AG09309 (cell line): ENCODE measurements around the gene NEUROD2.
A peak's percentile ranks its signal among the peaks of the same experiment; 100 is the strongest.

ENCODE experiments used
- DNase-seq: peaks from one replicate; pipeline ENCODE4 v3.0.0-alpha.2; 2010; ENCODE audit warnings: low read depth
- H3K4me3 ChIP-seq: 2 replicates; pipeline ENCODE4 v1.5.1; 2011; ENCODE audit warnings: mild to moderate bottlenecking, low read depth, low read length, moderate library complexity; ENCODE audit not compliant: control insufficient read depth
- TF ChIP-seq, protein P1 (sequence below): IDR thresholded peaks from 2 replicates; pipeline ENCODE4 v1.5.1; 2011; ENCODE audit warnings: mild to moderate bottlenecking, low read depth, low read length, inconsistent platforms; ENCODE audit not compliant: insufficient read depth, control insufficient read depth; ENCODE audit errors: missing control alignments

Gene NEUROD2

DNA sequence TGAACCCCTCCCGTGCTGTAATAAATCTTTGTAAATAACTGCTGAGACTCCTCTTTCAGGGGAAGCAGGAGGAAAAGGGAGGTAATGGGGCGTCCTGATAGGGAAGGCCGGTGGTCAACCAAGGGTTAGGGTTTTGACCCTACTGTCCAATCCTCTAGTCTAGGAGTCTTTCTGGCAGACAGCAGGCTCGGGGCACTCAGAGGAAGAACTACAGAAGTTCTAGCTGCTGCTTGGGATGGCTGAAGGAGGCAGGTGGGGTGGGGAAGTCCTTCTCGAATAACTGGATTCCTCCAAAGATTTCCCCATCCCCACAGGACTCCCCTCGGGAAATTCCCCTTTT, 28.8 kb upstream of the NEUROD2 start:
- peak overlapping the region; percentile 98 for H3K4me3 ChIP-seq
- TF ChIP-seq, protein P1, sequence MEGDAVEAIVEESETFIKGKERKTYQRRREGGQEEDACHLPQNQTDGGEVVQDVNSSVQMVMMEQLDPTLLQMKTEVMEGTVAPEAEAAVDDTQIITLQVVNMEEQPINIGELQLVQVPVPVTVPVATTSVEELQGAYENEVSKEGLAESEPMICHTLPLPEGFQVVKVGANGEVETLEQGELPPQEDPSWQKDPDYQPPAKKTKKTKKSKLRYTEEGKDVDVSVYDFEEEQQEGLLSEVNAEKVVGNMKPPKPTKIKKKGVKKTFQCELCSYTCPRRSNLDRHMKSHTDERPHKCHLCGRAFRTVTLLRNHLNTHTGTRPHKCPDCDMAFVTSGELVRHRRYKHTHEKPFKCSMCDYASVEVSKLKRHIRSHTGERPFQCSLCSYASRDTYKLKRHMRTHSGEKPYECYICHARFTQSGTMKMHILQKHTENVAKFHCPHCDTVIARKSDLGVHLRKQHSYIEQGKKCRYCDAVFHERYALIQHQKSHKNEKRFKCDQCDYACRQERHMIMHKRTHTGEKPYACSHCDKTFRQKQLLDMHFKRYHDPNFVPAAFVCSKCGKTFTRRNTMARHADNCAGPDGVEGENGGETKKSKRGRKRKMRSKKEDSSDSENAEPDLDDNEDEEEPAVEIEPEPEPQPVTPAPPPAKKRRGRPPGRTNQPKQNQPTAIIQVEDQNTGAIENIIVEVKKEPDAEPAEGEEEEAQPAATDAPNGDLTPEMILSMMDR = no peak
- no peak for DNase-seq

DNA sequence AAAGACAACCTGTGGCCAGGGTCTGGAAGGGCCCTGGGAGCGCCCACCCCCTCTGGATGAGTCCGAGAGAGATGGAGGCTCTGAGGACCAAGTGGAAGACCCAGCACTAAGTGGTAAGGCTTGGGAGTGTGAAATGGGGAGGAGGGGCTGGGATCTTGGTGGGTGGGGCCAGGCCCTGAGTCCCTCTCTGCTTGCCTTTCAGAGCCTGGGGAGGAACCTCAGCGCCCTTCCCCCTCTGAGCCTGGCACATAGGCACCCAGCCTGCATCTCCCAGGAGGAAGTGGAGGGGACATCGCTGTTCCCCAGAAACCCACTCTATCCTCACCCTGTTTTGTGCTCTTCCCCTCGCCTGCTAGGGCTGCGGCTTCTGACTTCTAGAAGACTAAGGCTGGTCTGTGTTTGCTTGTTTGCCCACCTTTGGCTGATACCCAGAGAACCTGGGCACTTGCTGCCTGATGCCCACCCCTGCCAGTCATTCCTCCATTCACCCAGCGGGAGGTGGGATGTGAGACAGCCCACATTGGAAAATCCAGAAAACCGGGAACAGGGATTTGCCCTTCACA, 28.0 kb upstream of the NEUROD2 start:
- no peak overlapping the region for H3K4me3 ChIP-seq
- TF ChIP-seq, protein P1 = no peak
- no peak for DNase-seq

DNA sequence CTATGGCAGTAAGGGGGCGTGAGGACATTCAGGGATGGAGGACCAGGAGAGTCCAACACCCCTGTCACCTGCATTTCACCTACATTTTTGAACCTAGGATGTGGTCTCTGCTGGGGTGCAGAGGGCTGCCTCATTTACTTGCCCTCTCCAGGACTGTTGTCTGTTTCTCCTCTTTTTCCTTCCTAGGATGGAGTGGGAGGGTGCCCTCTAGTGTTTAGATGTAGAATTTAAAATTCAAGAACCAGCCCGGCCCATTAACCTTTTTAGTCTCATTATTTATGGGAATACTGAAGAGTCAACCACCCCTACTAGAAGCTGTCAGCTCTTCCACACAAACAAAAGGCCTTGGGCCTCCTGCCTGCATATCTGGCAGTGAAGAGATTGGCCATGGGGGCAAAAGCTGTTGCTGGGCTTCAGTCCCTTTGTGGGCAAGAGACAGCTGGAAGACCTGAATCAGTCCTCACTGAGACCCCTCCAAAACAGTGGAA, 26.7 kb upstream of the NEUROD2 start:
- no peak for DNase-seq
- no peak overlapping the region for H3K4me3 ChIP-seq
- TF ChIP-seq, protein P1 = peak; percentile 73

DNA sequence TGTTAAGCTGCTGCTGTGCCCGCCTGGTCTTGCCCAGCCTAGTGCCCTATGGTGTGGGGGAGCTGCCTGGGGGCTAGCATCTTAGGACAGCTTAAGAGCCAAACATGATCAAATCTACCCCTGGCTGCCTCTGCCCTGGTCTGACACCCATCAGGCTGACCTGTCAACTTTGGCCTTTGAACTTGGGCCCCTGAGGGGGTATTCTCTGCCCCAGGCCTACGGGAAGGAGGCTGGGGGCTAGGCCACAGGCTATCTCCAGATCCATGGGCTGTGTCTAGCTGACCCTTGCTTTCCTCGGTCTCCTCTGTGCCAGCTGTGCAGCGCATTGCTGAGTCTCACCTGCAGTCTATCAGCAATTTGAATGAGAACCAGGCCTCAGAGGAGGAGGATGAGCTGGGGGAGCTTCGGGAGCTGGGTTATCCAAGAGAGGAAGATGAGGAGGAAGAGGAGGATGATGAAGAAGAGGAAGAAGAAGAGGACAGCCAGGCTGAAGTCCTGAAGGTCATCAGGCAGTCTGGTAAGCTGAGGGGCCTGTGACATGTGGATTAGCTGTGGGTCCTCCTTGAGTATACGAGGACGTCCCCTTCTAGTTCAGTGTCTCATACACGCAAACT, 26.0 kb upstream of the NEUROD2 start:
- no peak for DNase-seq
- TF ChIP-seq, protein P1 = no peak
- H3K4me3 ChIP-seq = no peak overlapping the region

DNA sequence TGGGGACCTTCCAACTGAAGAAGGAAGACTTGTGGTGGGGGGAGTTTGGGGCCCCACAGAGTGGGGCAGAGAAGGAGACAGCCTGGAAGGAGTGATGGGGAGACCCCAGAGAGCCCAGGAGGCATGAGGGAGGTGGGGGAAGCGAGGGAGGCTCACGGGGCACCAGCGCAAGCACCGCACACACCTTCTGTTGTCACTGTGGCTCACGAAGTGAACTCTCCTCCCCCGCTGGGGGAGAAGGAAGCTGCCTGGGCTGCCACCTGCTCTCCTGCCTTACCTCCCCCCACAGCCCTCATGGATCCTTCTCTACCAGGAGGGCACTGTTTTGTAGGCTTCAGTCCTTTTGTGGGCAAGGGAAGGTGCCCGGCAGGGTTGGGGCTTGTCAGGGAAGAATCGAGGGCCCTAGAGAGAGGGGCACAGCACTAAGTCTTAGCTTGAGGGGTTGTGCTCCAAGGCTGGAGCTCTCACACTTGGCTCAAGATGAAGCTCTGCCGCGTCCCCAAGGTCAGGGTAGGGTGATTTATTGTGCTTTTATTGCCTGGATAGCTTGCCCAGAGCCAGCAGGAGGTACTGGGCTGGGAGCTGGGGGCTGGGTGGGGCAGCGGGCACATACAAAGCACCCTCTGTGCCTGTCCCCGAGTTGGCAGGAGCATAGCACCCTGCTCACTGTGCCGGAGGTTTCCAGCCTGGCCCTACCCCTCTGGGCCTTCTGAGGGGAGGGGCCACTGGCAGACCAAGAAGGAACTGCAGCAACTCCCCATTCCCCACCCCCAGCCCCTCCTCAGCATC, 24.6 kb upstream of the NEUROD2 start:
- DNase-seq = no peak
- TF ChIP-seq, protein P1 = no peak
- no peak overlapping the region for H3K4me3 ChIP-seq

DNA sequence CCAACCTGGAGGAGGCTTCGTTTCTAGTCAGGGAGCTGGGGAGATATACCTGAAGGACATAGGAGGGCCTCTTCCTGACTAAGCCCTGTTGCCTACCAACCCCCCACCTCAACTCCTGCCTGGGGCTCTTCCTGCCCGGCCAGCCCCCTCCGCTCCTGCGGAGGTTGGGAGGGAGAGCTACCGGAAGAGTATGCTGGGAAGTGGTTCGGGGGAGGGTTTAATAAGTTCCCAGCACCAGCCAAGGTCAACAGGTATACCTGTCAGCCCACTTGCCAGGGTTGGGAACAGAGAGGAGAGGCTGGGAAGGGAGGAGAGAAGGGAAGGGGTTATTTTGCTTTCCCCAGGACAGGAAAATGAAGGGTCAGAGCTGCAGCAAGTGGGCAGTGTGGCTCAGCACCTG, 23.7 kb upstream of the NEUROD2 start:
- H3K4me3 ChIP-seq = no peak overlapping the region
- DNase-seq = no peak
- TF ChIP-seq, protein P1 = no peak
